SKM-1 treated with dmso at 0.1 percent for 144 hours (cell line): ENCODE data around the gene ZBED5.
"Not testable (repeated sequence)": the region's sequence is repeated elsewhere in the genome, so short reads cannot be mapped to it uniquely, and the experiment has no call there.

Experiments used
- DNase-seq: peaks from one replicate; lab custom pipeline; 2025; ENCODE audit not compliant: unreplicated experiment; lab: John Stamatoyannopoulos, UW

Gene ZBED5

DNA sequence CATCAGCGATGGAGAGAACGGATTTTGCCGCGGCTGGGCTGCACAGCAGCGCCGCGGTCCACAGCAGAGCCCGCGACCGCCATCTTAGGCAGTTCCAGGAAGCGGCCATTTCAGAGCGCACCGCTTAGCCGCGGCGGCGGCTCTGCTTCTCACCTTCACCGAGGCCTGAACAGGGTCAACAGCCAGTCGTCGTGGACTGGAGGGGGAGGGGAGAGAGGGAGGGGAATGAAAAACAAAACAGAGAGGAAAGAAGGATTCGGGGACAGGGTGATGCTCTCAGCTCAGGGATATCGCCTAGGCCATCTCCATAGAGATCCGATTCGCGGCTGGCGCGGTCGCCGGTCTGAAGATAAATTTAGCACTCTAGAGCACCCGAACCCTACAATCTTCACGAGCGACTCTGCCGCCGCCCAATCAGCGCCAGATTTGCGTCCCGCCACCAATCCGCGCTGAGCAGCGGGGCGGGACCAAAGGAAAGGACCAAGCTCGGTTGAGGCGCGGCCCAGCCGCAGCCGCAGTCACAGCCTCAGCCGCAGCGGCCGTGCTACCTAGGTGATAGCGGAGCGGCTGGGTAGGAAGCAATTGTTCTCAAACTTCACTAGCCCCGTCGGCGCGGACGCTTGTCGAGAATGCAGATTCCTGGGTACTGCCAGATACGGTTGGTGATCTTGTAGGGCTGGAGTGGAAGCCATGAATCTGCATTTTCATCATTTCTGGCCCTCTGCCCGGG is at the start of gene ZBED5:
Gene ZBED5 (minus strand): TSS at position 345 of the 730 bp plus-strand sequence. CDS start 3,108 bp downstream, outside the sequence.
- peak; percentile 97 for DNase-seq

DNA sequence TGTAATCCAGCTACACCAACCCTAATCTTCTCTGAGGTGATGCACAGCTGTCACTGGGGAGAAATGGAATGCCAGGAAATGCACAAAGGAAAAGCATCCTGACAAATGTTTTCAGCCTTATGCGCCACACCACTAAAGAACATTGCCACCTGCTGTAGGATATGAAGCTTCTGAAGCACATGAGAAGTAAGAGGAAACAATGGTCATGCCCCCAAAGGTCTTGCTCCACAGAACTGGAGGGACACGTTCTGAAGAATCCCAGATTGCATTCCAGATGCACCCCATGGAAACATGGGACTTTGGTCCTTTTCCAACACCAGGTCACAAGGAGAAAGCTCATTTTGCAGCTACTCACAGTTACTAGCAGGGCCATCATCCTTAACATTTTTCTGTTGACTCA is 48.7 kb upstream of the ZBED5 start:
- no peak for DNase-seq

DNA sequence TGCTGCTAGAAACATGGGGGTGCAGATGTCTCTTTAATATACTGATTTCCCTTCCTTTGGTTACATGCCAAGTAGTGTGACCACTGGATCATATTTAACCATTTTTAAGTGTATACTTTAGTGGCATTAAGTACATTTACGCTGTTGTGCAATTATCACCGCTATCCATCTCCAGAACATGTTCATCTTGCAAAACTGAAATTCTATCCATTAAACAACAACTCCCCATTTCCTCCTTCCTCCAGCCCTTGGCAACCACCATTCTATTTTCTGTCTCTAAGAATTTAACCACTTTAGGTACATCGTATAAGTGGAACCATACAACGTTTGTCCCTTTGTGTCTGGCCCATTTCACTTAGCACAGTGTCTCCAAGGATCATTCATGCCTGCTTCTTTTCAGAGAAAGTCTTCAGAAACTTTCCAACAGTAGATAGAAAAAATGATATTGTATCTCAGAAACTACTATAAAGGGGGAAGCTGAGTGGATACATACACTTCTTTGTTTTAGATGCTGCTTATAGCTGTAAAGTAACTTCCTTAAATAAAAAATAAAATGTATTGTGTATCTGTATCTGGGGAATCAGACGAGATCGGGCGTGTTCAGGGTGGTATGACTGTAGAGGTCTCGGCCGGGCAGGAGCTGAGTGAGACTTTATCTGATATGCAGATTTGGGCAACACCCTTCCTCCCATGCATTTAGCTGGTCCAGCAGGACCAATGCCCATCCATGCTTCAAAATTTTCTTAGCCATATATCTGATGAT is 44.6 kb upstream of the ZBED5 start:
- no peak for DNase-seq

DNA sequence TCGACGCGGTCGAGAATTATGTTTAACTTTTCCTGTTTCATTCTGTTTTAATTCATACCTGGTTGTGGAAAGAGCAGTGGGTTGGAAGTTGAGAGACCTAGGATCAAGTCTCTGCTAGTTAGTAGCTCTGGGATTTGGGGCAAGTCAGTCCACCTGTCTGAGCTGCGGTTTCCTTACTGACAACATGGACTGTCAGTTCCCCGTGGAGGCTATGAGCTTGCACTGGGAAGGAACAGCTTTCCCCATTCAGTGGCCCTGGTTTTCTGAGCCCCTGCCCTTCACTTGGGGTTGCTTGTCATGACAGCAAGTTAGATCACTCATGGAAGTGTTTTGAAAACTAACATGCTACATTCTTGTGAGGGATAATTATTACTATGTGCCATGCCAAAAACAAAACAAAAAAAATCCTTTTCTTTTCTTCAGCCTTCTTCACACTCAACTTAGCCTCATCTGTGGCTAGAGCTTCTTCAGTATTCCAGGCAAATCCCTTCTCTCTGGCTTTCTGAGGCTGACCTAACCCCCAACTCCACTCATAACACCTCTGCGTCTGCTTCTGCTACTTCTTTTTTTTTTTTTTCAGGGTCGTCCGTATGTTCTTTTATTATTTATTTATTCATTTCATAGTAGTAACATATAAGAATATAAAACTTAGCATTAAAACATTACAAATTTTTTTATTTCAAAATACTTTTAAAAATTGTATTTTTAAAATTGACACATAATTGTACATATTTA is 43.0 kb upstream of the ZBED5 start:
- no peak for DNase-seq

DNA sequence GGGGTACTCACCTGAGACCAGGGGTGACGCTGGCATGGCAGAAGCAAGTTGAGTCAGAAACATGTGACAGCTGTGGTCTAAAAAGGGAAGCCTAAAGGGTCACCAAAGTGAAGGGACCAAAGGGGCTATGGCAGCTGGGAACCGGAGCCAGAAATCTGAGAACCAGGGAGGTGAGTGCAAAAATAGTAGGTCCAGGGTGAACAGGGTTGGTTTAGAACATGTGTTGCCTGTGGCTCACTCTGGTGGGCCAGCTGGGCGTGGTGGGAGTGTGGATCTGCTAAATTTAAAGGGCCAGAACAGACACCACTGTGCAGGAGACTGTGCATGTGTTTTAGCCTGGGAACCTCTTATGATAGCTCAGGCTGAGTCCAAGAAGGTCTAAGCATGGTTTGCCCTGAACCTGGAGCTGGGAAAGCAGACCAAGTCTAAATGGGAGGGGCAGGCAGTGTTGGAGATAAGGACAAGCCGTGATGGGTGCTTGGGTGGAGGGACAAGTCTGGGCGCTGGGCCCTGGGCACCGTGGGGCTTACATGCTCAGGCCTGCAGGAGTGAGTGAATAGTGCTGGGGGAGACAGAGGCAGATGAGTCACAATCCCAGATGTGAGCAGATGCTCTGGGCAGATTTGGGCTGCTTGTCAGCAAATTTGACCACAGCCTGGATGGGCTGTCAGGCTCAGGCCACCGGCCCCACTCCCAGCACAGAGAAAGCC is 41.4 kb upstream of the ZBED5 start:
- peak; percentile 29 for DNase-seq

DNA sequence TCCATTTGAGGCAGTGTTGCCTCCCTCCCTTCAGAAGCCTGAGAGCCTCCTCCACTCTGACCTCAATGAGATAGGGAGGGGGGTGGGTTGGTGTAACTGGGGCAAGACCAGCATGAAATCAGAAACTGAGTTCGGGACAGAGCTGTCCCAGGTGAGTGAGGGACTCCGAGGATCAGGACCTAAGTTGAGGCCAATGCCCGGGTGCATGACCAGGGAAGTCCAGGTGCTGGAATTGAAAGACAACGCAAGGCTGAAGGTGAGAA is 40.8 kb upstream of the ZBED5 start:
- no peak for DNase-seq

DNA sequence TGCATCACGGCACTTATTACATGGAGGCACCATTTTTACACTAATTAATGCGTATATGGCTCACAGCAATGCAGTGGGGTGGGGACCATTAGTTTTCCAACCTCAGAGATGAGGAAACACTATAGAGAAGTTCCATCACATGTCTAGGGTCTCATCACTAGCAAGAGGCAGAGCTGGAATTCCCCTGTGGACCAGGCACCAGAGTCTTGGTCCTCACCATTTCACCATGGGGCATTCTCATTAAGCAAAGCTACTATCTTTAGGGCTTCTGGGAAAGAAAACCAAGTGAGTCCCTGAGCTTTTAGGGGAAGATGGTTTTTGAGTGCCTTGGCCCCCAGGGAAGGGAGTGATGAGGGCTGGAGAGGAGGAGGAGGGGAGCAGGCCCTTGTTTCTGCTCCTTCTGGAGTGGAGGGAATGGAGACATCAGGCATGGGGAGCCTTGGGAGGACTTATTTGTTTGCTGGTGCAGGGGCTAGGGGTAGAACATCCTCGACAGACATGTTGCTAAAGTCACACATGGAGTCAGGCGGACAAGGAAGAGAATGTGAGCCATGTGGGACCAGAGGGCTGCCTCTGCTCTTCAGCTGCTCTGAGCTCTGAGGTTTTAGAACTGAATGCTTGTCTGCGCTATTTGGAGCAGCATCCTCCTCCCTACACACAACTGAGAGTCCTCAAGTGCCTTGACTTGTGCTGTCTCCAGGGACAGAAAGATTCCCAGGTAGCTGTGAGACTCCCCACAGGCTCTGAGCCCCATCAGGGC is 40.3 kb upstream of the ZBED5 start:
- no peak for DNase-seq

DNA sequence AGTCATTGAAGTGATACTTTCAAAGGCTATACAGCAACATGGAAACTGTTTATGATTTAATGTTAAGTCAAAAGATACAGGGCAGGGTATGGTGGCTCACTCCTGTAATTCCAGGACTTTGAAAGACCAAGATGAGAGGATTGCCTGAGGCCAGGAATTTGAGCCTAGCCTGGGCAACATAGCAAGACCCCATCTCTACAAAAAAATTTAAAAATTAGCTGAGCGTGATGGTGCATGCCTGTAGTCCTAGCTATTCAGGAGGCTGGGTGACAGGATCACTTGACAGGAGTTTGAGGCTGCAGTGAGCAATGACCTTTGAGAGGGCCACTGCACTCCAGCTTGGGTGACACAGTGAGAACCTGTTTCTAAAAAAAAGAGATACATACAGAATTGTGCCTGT is 39.3 kb upstream of the ZBED5 start:
- DNase-seq: no peak

DNA sequence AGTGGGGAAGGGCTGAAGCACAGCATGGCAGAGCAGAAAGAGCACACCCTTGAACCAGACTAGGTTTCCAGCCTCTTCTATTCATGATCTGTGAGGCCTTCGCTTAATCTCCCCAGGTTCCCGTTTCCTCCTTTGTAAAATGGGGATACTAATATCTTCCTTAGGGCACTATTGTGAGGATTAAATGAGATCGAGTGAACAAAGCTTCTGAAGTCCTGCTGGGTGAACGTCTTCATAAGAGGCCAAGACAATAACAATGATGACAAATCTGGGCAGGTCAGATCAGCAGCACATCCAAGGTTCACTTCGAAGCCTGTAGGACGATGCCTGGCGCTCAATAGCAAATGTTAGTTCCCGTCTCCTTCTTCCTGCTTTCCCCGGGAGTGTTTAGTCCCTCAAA is 38.6 kb upstream of the ZBED5 start:
- DNase-seq: no peak

DNA sequence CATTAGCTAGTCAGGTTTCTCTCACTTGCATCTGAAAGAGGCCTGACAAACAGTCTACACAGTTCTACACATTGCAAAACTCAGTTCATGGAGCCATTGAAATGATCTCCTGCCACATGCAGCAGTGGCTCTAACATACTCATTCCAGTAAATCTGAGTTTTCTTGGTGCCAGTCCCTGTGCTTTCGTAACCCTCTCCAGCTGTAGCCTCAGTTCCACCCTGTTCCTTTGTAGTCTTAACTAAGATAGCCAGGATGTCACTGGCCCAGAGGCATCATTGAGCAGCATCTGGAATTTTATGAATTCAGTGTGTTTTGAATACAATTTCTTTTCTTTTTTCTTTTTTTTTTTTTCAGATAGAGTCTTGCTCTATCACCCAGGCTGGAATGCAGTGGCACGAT is 37.4 kb upstream of the ZBED5 start:
- DNase-seq: no peak

DNA sequence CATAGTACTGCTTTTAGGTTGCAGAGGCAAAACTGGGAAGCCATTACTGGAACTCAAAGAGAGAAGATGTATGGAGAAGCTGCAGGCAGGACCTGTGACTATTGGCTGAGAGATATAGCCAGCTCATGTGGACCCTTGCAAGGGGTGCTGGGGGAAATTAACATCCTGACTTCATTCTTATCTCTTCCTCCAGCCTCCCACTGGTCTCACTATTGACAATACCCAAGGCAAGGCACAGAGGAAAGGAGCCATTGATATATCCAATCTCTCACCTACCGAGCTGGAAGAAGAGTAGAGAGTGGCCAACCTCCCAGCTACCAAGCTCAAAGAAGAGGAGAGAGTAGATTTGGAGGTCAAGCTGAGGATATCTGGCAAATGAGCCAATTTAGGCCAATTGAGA is 36.8 kb upstream of the ZBED5 start:
- DNase-seq: no peak

DNA sequence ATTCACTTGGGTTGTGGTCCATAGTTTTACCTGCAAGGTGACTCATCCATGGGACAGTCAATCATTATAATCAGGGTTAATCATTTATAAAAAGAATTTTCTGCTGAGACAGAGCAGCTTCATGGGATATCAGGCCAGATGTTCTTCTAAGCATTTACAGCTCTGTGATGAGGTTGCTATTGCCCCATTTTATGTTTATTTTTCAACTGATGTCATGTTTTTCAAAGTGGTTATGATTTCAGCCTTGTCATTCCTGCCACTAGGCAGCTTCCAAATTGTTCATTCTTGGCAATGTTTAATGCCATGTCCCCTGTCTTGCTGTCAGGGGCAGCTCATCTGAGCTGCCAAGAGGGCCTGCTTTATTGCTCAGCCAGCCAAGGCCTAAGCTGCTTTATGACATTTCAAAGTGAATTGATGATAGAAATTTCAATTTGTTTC is 35.9 kb upstream of the ZBED5 start:
- no peak for DNase-seq

DNA sequence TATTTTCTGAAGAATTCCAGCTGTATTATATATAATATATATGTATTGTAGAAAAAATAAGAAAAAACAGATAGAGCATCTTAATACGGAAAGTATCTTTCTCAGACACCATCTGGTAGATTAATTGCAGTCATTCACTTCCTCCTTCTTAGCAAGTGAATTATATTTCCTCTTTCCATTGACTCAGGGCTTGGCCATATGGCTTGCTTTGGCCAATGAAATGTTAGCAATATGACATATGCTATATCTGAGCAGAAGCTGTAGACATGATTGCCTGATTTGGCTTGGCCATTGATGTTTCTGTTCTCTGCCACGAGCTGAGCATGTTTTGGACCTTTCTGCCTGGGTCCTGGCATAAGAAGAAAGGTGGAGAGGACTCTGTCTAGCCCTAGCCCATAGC is 34.4 kb upstream of the ZBED5 start:
- peak; percentile 15 for DNase-seq

DNA sequence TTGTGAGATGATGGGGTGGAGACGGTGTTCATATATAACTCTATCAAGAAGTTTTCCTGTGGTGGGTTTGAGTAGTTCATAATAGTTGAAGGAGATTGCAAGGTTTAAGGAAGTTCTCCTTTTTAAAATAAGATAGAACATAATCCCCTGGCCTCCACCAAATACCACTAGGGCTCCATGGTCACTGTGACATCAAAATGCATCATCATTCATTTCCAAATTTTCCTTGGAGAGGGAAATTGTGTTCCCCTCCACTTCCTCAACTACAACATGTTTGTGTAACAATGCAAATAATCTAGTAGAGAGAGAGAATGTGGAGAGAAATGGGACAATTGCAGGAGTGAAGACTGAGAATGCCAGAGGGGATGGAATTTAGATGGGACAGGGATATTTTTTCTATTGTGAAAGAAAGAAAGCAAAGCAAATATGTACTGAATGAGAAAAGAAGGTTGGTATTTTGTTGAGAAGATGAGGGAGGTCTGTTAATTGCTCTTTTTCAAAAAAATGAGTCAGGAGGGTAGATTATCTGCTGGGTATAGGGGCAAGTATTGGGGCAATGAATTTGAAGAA is 33.4 kb upstream of the ZBED5 start:
- DNase-seq: no peak

DNA sequence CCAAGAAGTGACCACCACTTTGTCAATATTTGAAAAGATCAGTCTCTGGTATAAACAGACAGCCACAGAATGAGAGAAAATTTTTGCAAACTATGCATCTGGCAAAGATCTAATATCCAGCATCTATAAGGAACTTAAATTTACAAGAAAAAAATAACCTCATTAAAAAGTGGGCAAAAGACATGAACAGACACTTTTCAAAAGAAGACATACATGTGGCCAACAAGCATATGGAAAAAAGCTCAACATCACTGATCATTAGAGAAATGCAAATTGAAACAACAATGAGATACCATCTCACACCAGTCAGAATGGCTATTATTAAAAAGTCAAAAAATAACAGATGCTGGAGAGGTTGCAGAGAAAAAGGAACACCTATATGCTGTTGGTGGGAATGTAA is 32.2 kb upstream of the ZBED5 start:
- DNase-seq: not testable (repeated sequence)

DNA sequence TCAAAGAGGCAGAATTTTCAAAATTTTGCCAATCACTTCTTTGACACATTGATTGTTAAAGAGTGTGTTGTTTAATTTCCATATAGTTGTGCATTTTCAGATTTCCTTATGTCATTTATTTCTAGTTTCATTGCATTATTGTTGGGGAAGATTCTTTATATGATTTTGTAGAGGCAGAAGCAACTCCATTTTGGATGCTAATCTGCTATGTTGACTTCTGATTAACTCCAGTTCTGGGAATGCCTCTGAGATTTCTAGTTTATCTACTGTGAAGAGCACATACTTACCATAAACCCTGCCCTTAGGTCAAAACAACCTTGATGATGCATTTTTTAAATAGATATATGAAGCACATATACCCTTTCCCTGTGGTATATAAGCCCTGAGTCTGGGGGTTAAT is 29.5 kb upstream of the ZBED5 start:
- DNase-seq: no peak

DNA sequence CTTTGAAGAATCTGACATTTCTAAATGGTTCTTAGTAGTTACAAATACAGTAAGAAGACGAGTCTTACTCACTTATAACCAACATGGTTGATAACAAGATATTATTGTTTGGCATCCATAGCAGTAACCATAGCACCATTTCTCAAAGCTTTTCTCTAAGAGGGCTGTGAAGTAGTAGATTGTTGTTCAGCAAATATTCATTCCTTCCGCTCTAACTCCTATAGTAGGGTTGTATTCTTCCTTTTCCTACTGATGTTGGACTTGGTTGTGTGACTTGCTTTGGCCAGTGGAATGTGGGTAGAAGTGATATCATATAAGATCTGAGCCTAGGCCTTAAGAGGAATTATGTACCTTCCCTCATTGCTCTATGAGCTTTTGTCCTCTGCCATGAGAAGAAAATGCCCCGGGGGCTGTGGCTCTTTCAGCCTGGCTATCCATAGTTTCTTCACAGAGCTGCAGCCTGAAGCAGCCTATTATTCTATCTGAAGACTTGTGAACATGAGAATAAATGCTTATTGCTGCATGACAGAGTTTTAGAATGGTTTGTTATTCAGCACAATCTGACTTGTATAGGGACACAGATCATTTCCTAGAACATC is 28.9 kb upstream of the ZBED5 start:
- no peak for DNase-seq

DNA sequence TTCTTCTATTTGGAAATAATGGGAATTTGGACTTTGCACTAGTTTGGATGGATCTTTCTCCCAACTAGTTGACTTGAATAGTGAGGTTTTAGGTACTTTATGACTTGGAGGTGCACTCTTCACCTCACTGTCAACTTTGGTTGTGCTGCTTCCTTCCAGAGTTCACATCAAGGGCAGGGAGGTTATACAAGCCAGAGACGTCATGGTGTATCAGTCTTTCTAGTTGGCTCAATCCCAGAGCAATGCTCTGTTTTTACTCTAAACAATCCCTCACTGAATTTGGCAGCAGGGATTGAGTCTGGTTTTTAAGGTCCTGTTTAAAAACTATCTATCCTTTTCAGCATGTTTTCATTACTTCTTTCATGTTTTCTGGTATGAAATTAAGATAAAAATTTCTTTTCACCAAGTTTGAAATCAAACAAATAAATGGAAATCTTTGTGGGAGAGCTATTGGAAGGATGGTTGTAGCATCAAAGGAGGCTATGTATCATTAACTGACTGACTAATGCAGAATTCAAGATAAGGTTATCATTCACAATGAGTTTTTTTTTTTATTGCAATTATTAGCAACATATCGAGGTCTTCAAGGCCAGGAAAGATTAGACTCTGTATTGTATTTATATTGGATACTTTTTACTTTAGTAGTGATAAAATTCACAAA is 28.0 kb upstream of the ZBED5 start:
- DNase-seq: no peak

DNA sequence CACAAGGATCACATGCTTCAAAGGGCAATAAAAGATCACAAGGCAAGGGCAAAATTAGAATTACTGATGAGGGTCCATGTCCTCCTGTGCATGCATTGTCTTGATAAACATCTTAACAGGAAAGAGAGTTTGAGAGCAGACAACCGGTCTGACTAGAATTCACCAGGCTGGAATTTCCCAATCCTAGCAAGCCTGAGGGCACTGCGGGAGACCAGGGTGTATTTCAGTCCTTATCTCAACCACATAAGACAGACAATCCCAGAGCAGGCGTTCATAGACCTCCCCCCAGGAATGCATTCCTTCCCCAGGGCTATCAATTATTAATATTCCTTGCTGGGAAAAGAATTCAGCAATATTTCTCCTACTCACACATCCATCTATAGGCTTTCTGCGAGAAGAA is 26.4 kb upstream of the ZBED5 start:
- not testable (repeated sequence) for DNase-seq

DNA sequence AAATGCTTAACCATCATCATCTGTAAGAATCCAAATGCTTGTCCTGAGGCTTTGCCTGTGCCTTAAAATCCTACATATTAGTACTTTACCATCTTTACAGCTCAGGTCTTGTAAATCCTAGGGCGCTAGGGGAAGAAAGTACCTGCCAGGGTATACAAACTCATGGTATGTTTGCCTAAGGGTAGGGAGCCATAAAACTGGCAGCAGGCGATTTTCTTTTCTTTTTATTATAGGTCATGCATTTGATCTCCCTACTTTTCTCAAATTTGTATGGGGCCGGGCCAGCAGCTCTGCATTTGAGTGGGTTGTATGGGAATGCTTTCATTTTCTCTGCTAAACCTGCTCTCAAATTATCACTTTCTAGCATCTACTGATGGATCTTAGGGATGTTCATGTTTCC is 24.0 kb upstream of the ZBED5 start:
- DNase-seq: no peak
